Common myeloid progenitor, CD34-positive (primary cell): Measurements from ENCODE around the gene SLC25A41.

ENCODE experiments used
- CTCF ChIA-PET: fragments of 350-600 bp; sonication (Branson Sonifier 250); formaldehyde crosslinking; loops from one replicate; lab custom pipeline; 2021; ENCODE audit warnings: antibody characterized with exemption; lab: Charles Lee
- POLR2A ChIA-PET: fragments of 350-600 bp; sonication (Branson Sonifier 250); formaldehyde crosslinking; loops from one replicate; lab custom pipeline; 2021; ENCODE audit warnings: antibody characterized with exemption; lab: Charles Lee
- DNase-seq, 3 donors: peaks; one replicate each; pipeline versions ENCODE4 v3.0.0 to v3.0.0-alpha.2; 2013
- H3K27ac ChIP-seq, 2 experiments: 1 replicate in 1 of 2; 2 replicates in 1 of 2; pipeline ENCODE4 v1.7.0; 2013; ENCODE audit warnings: inconsistent platforms in 2 of 2, low read length in 2 of 2, mild to moderate bottlenecking in 2 of 2, low read depth in 1 of 2, moderate library complexity in 1 of 2; ENCODE audit not compliant: severe bottlenecking in 2 of 2, insufficient read depth in 1 of 2, poor library complexity in 1 of 2
- H3K27me3 ChIP-seq, 5 experiments: replicated peaks in 2 of 5; 1 replicate in 3 of 5; 2 replicates in 2 of 5; pipeline versions ENCODE4 v1.6.1 to v1.7.0; 2013; ENCODE audit warnings: low read length in 4 of 5, mild to moderate bottlenecking in 2 of 5, moderate library complexity in 2 of 5, inconsistent platforms in 1 of 5; ENCODE audit not compliant: insufficient read depth in 5 of 5, control insufficient read depth in 4 of 5
- H3K36me3 ChIP-seq, 4 experiments: 1 replicate in 2 of 4; 2 replicates in 2 of 4; pipeline versions ENCODE4 v1.6.1 to v1.7.0; 2013; ENCODE audit warnings: low read length in 3 of 4, control low read depth in 1 of 4, mild to moderate bottlenecking in 1 of 4; ENCODE audit not compliant: control insufficient read depth in 4 of 4, insufficient read depth in 4 of 4
- H3K4me1 ChIP-seq, 4 experiments: 1 replicate in 3 of 4; 2 replicates in 1 of 4; pipeline versions ENCODE4 v1.6.1 to v1.7.1; 2013; ENCODE audit warnings: low read length in 3 of 4, mild to moderate bottlenecking in 3 of 4, control low read depth in 1 of 4, inconsistent platforms in 1 of 4, moderate library complexity in 1 of 4; ENCODE audit not compliant: control insufficient read depth in 4 of 4, insufficient read depth in 4 of 4; ENCODE audit errors: control extremely low read depth in 1 of 4
- H3K4me3 ChIP-seq, 7 experiments: 1 replicate in 4 of 7; 2 replicates in 3 of 7; pipeline versions ENCODE4 v1.5.1 to v1.7.0; 2013; ENCODE audit warnings: mild to moderate bottlenecking in 7 of 7, low read length in 6 of 7, moderate library complexity in 6 of 7, inconsistent platforms in 2 of 7, low read depth in 2 of 7, control low read depth in 1 of 7; ENCODE audit not compliant: insufficient read depth in 4 of 7, control insufficient read depth in 1 of 7; ENCODE audit errors: extremely low read depth in 1 of 7
- H3K9me3 ChIP-seq, 5 experiments: 1 replicate in 4 of 5; 2 replicates in 1 of 5; pipeline versions ENCODE4 v1.6.1 to v1.7.1; 2013; ENCODE audit warnings: low read length in 4 of 5, mild to moderate bottlenecking in 2 of 5, inconsistent platforms in 1 of 5, low read depth in 1 of 5, moderate library complexity in 1 of 5; ENCODE audit not compliant: control insufficient read depth in 4 of 5, insufficient read depth in 2 of 5; ENCODE audit errors: control extremely low read depth in 1 of 5
- WGBS: methylation state at CpG from one replicate; pipeline ENCODE4 v1.1.5; 2013; ENCODE audit not compliant: insufficient coverage; 5-methylcytosine and 5-hydroxymethylcytosine counted together

SLC25A41 gene

DNA sequence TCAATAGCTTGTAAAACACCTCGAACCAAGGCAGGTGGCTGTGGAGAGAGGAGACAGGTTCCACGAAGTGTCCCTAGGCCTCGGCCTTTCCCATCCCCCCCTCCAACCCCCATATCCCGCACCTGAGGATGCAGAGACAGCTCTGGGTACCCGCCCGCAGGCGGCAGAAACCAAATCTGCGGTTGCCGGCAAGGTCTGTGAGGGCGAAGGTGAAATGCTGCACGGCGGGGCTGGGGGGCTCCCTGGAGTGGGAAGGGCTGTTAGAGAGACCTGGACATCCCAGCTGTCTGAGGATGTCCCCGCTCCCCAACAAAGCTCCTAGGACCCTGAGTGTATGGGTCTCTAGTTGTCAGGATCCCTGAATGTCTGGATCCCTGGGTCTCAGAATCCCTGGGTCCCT is 45.3 kb upstream of the SLC25A41 start:
- H3K4me3 ChIP-seq = no peak overlapping the region
- CTCF ChIA-PET = interaction anchor here (0.8 kb wide), 1 partner anchor 385 kb away, joined by 3 read pairs; no protein-coding TSS in a partner anchor
- POLR2A ChIA-PET = no interaction called here
- H3K9me3 ChIP-seq = no peaks in the 10 kb centered on the region
- no peaks in the 10 kb centered on the region for H3K27me3 ChIP-seq
- H3K36me3 ChIP-seq = peaks cover 0 to 26% (median 18%) of the 10 kb centered on the region in 4 experiments
- no peak for DNase-seq
- WGBS = 98% methylated on average over 9 of the region's 13 CpGs
- peaks cover 0 to 20% (median 18%) of the 10 kb centered on the region in 4 experiments for H3K4me1 ChIP-seq
- no peak overlapping the region for H3K27ac ChIP-seq

DNA sequence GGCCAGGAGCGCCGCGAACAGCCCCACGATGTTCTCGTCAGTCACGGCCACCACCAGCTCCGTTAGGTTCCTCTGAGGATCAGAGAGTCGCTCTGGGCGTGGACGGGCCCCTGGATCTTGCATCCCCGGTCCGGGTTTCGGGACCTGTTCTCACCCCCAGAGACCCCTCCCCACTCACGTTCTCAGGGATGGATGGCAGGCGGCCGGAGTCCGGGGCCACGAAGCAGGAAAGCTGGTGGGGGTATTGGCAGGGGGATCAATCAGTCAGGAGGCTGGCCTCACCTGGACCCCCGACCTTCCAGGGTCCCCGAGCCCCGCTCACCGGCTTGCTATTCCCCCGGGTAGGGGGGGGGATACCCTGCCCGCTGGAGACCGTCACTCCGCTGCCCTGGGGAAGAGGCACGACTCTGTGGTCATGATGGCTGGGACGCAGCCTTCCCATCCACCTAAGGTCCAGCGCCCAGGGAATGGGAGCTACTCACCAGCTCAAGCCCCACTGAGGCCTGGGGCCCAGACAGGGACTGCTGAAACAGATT is 43.4 kb upstream of the SLC25A41 start:
- POLR2A ChIA-PET = no interaction called here
- DNase-seq = no peak

GRCh38 chr19:6476155-6476895 is 42.8 kb upstream of the SLC25A41 start:
- H3K27me3 ChIP-seq = no peaks in the 10 kb centered on the region
- no peak overlapping the region for H3K4me3 ChIP-seq
- ChIA-PET POLR2A (no interaction called here), CTCF (no interaction called here)
- no peaks in the 10 kb centered on the region for H3K9me3 ChIP-seq
- 91% methylated on average over 28 of the region's 33 CpGs for WGBS
- H3K27ac ChIP-seq = no peak overlapping the region
- peaks cover 0 to 8% (median 6%) of the 10 kb centered on the region in 4 experiments for H3K4me1 ChIP-seq
- peaks cover 0 to 26% (median 18%) of the 10 kb centered on the region in 4 experiments for H3K36me3 ChIP-seq
- DNase-seq = peak; percentile 34 to 51 (median 48)

More for the DNA sequence above, 43.4 kb upstream of the SLC25A41 start:
- Histone ChIP-seq H3K27me3 (no peaks in the 10 kb centered on the region), H3K4me3 (no peak overlapping the region), H3K27ac (no peak overlapping the region), H3K4me1 (peaks cover 0 to 14% (median 13%) of the 10 kb centered on the region in 4 experiments), H3K36me3 (peaks cover 0 to 26% (median 18%) of the 10 kb centered on the region in 4 experiments), H3K9me3 (no peaks in the 10 kb centered on the region)
- WGBS = 96% methylated on average over 20 of the region's 29 CpGs
- CTCF ChIA-PET = no interaction called here

DNA sequence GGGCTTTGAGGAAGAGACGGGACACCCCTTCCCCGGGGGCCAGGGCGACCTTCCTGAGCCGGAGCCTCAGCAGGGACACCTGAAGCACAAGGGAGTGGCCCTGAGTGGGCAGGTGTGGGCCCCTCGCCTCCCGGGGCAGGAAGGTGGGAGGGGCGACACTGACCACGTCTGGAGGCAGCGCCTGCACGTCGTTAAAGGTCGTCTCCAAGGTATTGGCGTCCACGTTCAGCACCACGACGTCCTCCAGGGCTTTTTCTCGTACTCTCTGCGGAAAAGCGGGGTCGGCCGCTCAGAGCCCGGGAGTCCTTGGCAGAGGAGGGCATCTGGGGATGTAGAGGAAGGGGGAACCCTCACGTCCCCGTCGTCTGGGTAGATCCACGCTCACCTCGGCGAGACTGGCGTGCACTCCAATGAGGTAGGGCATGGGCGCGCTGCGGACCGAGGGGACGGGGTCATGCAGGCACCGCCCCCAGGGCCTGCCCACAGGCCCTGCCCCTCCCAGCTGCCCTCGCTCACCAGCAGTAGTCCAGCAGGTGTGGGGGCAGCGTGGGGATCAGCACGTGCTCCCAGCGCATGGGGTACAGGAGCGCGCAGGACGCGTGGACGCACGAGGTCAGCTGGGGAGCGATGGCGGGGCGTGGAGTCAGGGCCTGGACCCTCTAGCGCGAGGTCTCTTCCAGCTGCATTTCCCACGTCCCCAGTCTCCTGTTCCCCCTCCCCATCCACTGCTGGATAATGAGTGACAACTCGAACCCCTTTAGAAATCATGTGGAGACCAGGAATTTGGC is 42.0 kb upstream of the SLC25A41 start:
- Histone ChIP-seq H3K27ac (no peak overlapping the region), H3K4me3 (no peak overlapping the region), H3K9me3 (no peaks in the 10 kb centered on the region), H3K27me3 (no peaks in the 10 kb centered on the region), H3K36me3 (peaks cover 0 to 29% (median 18%) of the 10 kb centered on the region in 4 experiments), H3K4me1 (no peaks in the 10 kb centered on the region)
- CTCF ChIA-PET = no interaction called here
- no peak for DNase-seq
- POLR2A ChIA-PET = no interaction called here
- 97% methylated on average over 49 of the region's 52 CpGs for WGBS

- WGBS = 100% methylated on average over 1 of the region's 9 CpGs
- Histone ChIP-seq H3K4me1 (no peaks in the 10 kb centered on the region), H3K9me3 (no peaks in the 10 kb centered on the region), H3K4me3 (no peak overlapping the region), H3K27ac (no peak overlapping the region), H3K27me3 (no peaks in the 10 kb centered on the region), H3K36me3 (peaks cover under 1 to 29% (median 18%) of the 10 kb centered on the region in 4 experiments)
- ChIA-PET POLR2A (interaction anchor here (0.6 kb wide), 1 partner anchor 216 kb away, joined by 5 read pairs; no protein-coding TSS in a partner anchor), CTCF (interaction anchor here (1.5 kb wide), 1 partner anchor 10 kb away, joined by 4 read pairs; the partner anchor contains the start of gene CRB3)
- no peak for DNase-seq
Observed at GRCh38 chr19:6473647-6474046, 40.1 kb upstream of the SLC25A41 start.

DNA sequence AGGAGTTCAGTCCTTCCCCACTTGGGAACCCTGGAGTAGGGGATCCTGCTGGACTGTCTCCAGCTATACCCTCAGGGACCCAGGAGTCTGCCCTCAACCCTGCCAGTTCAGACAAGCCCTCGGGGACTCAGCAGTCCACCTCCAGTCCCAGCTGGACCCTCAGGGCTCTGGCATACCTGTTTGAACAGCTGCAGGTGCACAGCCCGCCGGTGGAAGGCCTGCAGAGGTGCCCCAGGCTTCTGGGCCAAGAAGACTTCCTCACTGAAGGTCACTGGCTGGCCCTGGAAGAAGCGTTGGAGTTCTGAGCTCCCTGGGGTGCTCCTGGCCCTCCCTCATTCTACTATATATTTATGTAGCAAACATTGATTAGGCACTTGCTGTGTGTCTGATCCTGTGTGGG is 39.1 kb upstream of the SLC25A41 start:
- CTCF ChIA-PET = interaction anchor here (1.5 to 1.6 kb wide), 2 partner anchors 9 kb away, joined by 4 to 6 read pairs; partner anchors contain the start of genes CRB3 and DENND1C
- Histone ChIP-seq H3K9me3 (no peaks in the 10 kb centered on the region), H3K4me1 (no peaks in the 10 kb centered on the region), H3K36me3 (peaks cover 2 to 29% (median 21%) of the 10 kb centered on the region in 4 experiments), H3K4me3 (no peak overlapping the region), H3K27me3 (no peaks in the 10 kb centered on the region), H3K27ac (no peak overlapping the region)
- 100% methylated on average over 3 of the region's 4 CpGs for WGBS
- POLR2A ChIA-PET = no interaction called here
- DNase-seq = no peak
